Measurements from ENCODE around the gene IGF2BP3.

Gene IGF2BP3

DNA sequence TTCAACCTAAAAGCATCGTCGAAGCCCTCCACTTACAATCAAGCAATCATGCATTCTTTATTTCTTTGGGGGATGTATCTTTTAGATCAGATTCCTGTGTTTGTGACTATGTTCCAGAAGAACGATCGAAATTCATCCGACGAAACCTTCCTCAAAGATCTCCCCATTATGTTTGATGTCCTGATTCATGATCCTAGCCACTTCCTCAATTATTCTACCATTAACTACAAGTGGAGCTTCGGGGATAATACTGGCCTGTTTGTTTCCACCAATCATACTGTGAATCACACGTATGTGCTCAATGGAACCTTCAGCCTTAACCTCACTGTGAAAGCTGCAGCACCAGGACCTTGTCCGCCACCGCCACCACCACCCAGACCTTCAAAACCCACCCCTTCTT, 209.9 kb downstream of the IGF2BP3 start:
- H3K9me3 ChIP-seq (ENCODE audit: control insufficient read depth, low read length) = no peaks in the 10 kb centered on the region
- H3K36me3 ChIP-seq (ENCODE audit: control insufficient read depth, insufficient read depth, low read length) = no peaks in the 10 kb centered on the region
- H3K4me3 ChIP-seq (ENCODE audit: insufficient read depth, low read depth, low read length, poor library complexity, severe bottlenecking) = no peak overlapping the region
- no peaks in the 10 kb centered on the region for H3K27me3 ChIP-seq (replicated peaks; ENCODE audit: control insufficient read depth, insufficient read depth, low read length, poor library complexity, severe bottlenecking)
- H3K4me1 ChIP-seq (ENCODE audit: control insufficient read depth, insufficient read depth, low read length, poor library complexity, severe bottlenecking) = no peaks in the 10 kb centered on the region
- no peak overlapping the region for H3K27ac ChIP-seq (ENCODE audit: insufficient read depth, low read length, poor library complexity, severe bottlenecking)
- DNase-seq = no peak
